HG02885 (cell line): ENCODE results near the gene UCK1.
A peak's percentile ranks its signal among the peaks of the same experiment; 100 is the strongest.
"Not testable (repeated sequence)": the region's sequence is repeated elsewhere in the genome, so short reads cannot be mapped to it uniquely, and the experiment has no call there.

Experiments
- ATAC-seq: cut with Tn5 transposase; IDR thresholded peaks from one replicate; pipeline ENCODE4 v1.9.1; 2021; ENCODE audit warnings: mild to moderate bottlenecking; ENCODE audit not compliant: unreplicated experiment, poor library complexity

The UCK1 gene

DNA sequence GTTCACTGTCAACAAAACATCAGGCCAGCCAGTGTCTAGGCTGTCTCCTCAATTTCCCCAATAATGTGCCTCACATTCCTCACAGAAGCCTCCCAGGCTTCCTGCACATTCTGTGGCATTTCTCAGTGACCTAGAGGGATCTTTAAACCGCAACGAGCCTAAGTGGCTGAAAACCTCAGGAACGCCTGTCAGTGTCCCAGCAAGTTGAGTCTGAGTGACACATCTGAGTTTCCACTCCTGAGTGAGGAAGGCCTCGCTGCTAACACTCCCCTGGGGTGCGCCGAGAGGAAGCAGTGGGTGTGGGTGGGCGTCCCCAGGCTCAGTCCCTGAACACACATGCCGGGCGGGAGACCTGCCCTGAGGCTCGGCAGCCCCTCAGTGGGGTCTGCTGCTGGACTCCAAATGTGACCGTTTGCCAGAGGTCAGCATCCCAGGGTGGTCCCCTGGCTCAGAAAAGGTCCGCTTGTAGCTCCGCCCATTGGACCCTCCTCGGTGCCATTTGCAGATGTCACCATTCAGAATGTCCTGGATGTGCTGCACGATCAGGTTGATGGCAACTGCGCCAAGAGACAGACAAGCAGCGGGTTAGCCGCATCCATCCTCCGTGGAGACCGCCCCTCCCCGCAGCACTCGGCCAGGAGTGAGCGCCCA, 6.3 kb downstream of the UCK1 start:
- ATAC-seq = no peak

DNA sequence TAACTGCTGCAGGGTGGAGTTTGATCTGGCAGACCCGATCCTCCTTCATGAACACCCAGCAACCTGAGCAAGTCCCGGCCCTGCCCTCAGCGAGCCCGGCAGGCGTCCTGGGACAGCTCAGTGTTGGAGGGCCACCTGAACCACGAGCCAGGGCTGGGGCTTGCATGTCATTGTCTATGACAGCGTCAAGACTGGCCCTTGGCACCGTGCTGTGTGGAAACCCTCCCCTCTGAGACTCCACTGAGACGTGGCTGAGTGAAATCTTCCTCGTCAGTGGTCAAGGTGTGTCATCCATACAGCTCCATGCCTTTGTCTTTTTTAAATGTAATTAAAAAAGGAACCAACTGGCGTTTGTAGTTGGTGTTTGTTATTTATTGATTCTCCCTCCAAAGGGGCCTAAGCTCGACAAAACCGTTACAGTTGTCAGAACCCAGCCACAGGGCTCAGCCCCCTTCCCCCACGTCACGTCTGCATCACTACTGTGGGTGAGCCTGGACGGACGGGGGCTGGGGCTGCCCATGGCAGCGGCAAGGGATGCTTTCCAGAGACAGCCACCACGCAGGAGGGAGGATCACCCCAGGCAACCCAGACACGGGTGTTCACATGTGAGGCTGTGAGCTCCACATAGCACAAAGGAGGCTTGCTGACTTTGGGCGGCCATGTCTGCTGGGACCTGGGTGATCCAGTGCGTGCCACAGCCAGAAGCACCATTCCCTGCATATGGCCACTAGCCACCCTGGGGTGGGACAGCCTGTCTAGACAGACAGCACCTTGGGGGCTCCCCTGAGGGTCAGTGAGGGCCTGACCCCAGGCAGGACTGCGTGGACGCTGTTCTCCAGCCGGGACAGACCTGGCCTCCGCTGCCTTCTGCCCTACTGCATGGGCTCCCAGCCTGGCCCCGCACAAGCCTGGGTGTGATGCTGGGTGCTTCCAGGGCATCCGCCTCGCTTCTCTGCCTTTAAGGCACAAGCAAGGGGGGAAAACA, 7.3 kb downstream of the UCK1 start:
- ATAC-seq = no peak

DNA sequence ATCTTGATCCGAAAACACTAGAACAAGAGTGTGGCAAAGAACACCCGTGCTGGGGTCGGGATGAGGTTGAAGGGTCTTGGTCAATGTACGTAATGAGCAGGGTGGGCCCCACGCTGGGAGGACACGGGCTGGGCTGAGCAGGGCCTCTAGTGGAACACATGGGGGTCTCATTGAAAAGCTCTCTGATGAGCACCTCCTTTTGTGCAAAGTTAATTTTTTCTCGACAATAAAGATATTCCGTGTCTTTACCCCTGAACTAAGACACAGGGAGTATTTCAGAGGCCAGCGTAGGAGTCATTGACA, 8.0 kb downstream of the UCK1 start:
- no peak for ATAC-seq

DNA sequence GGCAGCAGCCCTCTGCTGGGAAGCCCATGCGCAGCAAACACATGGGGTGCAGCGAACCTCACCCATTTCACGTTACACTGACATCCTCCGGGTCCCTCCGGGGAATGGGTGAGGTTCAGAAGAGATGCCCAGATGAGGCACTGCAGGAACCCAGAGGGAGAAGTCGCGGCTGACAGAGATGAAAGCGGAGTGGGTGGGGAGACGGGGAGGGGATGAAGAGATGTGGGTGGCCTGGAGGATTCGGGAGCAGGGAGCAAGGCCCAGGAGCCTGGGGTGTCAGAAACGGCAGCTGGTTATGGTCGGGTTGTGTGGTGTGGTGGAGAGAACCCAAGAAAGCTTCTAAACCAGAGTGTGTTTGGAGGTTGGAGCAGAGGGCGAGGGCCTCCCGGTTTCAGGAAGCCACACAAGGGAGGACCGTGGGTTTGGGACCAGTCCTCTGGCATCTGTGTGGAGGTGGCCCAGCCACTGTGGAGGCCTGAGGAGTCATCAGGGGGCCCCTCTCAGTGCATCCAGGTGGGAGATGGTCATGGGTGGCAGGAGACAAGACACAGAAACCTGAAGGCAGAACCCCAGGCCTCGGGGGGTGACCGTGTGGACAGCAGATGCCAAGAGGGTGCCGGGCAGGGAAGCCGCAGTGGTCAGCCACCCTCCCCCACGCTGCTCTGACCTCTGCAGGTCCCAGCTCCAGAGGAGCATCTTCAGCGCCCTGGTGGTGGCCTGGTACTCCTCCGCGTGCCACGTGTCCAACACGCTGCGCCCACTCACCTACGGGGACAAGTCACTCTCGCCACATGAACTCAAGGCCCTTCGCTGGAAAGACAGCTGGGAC, 8.6 kb downstream of the UCK1 start:
- no peak for ATAC-seq

DNA sequence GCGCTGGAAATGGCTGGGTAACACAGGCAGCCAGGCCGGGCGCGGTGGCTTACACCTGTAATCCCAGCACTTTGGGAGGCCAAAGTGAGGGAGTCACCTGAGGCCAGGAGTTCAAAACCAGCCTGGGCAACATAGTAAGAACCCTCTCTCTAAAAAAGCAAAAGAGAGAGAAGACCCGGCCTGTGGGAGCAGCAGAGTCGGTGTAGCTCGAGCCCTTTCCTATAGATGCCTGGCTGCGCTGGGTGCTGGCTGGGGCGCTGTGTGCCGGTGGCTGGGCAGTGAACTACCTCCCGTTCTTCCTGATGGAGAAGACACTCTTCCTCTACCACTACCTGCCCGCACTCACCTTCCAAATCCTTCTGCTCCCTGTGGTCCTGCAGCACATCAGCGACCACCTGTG, 9.2 kb downstream of the UCK1 start:
- no peak for ATAC-seq

DNA sequence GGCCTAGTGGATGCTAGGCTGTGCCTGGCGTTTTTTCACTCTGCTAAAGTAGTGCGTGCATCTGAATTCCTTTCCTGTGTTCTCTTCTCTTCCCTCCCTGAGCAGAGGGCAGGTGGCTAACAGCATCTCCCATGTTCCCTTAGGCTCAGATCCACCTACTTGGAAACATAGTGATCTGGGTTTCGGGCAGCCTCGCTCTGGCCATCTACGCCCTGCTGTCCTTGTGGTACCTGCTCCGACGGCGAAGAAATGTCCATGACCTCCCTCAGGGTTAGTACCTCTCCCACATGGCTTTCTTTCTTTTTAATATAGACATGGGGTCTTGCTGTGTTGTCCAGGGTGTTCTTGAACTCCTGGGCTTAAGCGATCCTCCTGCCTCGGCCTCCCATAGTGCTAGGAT, 9.9 kb downstream of the UCK1 start:
- ATAC-seq = no peak

DNA sequence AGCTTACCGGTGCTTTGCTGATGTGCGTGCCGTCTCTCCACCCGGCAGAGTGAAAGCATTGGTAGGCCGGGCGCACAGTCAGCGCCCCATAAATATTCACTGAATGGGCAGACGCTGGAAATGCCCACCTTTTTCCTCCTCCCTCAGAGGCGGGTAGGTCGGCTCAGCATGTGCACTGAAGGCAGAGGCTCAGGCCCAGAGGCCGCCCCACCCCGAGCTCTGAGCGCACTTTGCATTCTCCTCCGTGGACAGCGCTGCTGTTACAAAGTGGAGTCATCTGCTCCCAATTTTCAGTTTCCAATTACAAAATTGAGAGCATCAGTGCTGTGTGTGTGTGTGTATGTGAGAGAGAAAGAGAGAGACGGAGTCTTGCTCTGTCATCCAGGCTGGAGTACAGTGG, 10.6 kb downstream of the UCK1 start:
- no peak for ATAC-seq

DNA sequence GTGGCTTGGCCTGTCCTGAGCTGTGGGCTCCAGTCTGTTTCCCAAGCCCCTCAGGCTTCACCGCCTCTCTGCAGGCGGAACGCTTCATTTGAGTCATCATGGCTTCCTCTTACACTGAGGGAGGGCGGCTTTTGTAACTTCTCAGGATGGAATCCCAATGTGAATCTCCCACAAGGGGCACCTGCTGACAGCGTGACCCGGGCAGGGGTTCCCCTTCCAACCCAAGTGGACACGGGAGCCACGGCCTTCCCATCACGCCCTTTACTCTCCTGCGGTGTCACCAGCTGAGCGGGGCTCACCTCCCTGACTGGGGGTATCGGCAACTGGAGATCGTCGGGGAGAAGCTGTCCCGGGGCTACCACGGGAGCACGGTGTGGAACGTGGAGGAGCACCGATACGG, 12.5 kb downstream of the UCK1 start:
- ATAC-seq = no peak

DNA sequence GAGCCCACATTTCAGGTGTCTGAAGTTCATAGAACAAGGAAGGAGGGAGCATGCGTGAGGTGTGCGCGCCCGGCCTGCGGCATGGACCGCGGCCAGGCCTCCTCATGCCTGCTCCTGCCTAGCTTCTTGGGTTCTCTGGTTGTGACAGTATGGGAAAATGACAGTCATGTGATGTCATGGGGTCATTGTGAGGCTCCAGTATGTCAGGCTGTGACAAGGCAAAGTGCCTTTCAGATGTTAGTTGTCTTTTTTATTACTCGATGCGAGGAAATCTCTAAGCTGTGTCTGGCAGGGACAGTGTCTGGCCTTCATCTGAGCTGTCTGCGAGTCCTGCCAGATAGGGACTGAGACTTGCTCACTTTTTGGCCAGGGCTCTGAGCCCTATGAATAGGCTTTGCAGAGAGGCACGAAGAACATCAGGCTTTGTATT, 13.3 kb downstream of the UCK1 start:
- no peak for ATAC-seq

DNA sequence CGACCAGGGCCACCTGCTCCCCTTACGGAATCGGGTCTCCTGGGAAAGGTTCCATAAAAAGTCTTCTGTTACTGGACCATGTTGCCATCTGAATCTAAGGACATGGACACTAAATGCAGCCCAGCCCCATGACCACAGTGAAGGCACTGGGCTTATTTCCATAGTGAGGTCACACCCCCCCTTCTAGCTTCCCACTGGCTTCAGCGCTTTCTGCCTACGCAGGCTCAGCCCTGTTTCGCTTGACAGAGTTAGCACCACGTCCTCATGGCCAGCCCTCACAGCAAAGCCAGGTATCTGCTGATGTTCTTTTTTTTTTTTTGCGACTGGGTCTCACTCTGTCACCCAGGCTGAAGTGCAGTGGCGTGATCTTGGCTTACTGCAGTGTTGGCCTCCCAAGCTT, 14.1 kb downstream of the UCK1 start:
- ATAC-seq = no peak

DNA sequence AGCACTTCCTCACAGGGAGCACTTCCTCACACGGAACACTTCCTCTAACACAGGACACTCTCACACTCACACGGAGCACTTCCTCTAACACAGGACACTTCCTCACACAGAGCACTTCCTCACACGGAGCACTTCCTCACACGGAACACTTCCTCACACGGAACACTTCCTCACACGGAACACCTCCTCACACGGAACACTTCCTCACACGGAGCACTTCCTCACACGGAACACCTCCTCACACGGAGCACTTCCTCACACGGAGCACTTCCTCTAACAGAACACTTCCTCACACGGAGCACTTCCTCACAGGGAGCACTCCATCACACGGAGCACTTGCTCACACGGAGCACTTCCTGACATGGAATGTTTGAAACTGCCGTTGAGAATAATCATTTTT, 15.0 kb downstream of the UCK1 start:
- no peak for ATAC-seq

DNA sequence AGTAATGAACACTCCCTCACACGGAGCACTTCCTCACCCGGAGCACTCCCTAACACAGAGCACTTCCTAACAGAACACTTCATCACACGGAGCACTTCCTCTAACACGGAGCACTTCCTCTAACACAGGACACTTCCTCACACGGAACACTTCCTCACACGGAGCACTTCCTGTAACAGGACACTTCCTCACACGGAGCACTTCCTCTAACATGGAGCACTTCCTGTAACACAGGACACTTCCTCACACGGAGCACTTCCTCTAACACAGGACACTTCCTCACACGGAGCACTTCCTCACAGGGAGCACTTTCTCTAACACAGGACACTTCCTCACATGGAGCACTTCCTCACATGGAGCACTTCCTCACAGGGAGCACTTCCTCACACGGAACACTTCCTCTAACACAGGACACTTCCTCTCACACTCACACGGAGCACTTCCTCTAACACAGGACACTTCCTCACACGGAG, 15.5 kb downstream of the UCK1 start:
- ATAC-seq = not testable (repeated sequence)

DNA sequence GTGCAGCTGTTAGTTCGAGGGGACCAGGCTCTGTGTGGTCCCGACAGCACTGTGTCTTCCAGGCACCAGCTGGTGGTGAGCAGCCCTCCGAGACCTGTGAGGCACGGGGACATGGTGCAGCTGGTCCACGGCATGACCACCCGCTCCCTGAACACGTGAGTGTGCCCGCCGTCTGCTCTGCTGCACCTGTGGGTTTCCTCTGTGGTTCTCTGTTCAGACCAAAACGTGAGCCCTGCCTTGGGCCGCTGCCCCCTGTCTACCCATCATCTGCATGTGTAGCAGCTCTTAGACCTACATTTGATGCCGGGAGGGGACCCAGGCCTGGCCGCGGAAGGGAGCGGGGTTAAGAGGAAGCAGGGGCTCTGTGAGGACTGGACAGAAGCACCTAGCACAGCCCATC, 17.9 kb downstream of the UCK1 start:
- no peak for ATAC-seq

DNA sequence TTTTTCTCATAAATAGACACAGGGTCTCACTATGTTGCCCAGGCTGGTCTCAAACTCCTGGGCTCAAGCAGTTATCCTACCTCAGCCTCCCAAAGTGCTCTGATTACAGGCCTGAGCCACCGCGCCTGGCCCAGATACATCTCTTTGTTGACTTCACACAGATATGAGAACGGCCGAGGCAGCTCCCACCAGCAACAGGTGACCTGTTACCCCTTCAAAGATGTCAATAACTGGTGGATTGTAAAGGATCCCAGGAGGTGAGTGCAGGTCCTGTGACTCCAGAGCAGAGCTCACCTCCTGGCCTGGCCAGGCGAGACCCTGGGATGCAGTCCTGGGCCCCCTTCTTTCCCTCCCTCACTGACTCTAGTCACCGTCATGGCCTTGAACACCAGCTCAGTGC, 19.2 kb downstream of the UCK1 start:
- ATAC-seq = no peak

DNA sequence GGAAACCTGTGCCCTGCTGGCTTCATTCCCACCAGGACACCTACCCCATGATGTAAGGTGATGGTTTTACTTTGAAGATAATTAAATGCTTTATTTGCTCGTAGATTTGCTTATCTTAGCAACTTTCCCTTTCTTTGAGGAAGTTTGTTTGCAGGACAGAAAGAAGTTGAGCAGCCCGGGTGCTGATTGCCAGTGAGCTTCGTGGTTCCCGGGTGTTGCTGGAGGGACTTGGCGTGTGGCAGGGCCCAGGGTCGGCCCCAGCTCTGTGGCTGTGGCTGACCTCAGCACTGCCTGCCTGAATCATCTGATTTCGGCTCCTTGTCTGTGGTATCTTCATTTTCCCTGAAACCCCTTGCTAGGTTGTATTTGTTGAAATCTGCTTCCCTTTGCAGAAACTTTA, 19.6 kb downstream of the UCK1 start:
- no peak for ATAC-seq

DNA sequence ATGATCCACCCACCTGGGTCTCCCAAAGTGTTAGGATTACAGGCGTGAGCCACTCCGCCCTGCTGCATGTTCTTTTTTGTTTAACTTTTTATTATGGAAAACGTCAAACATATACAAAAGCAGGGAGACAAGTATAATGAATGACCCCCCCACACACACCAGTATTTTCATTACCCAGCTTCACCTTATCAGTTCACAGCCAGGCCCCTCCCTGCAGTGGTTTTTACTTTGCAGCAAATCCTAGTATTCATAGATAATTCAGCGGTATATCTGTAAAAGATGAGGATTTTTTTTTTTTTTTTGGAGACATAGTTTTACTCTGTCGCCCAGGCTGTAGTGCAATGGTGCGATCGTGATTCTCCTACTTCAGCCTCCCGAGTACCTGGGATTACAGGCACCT, 26.1 kb downstream of the UCK1 start:
- no peak for ATAC-seq

DNA sequence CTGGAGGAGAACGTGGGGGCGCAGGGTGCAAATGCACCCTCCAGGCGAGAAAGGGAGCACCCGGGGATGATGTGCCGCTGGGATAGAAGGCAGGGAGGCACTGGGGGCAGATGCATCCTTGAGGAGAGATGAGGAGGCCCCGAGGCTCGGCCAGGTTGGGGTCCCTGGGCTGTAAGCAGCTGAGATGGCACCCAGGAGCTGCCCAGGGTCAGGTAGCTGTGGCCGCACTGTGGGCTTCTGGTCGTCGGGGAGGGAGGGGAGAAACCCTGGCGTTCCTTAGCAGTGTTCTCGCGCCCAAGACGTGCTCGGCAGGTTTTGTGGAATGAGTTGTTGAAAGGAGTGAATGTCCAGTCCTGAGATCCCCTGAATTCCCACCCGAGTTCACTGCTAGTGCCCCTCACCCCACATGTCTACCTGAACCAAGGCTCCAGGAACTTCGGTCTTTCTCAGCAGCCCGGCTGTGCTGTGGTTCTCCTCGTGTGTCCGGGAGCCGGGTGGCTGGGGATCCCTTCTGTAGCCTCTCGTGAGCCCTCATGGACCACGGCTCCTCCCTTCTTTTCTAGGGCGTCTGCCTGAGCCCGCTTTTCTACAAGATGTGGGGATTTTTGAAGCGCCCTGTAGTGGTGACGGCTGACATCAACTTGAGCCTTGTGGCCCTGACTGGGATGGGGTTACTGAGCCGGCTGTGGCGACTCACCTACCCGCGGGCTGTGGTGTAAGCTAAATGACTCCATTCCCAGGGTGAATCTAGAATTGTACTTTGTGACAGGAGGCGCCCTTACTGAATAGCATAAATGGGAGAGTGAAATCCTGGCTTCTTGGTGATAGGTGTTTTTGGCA, 27.2 kb downstream of the UCK1 start:
- no peak for ATAC-seq

DNA sequence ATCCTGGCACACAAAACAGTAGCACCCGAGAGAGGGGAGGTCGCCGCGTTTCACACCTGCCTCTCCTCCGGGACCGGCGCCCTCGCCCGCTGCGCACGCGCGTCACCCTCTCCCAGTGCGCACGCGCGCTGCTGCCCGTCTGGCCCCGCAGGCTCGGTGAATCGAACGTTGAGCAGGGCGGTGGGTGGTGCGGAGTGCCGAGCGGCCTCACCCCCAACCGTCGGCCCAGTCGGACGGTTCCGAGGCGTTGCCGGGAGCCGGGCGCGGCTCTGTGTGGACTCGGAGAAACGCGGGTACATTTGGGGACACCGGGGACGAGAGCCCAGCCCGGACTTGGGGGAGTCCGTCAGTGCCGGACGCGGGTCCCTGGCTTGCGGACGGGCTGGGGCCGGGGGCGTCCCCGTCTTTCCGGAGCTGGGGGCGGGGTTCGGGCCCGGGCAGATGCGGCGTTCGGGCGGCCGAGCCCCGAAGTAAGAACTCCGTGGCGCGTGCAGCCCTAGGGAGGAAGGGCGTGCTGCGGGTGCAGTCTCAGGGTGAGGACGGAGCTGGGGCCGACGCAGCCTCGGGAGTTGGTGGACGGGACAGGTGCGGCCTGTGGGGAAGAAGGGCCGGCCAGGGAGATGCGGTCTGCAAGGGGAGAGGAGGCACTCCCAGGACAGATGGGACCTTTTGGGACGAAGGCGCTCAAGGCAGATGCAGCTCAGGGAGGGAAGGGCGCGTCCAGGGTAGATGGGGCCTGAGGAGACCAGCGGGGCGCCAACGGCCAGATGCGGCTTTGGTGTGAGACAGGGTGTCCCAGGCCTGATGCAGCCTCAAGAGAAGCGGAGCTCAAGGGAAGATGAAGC, 28.1 kb downstream of the UCK1 start, which contains the start of gene POMT1:
POMT1 (plus strand) TSS at position 138 of the 845 bp plus-strand sequence. CDS start 1,301 bp downstream, outside the sequence.
- peak; percentile 79 for ATAC-seq

DNA sequence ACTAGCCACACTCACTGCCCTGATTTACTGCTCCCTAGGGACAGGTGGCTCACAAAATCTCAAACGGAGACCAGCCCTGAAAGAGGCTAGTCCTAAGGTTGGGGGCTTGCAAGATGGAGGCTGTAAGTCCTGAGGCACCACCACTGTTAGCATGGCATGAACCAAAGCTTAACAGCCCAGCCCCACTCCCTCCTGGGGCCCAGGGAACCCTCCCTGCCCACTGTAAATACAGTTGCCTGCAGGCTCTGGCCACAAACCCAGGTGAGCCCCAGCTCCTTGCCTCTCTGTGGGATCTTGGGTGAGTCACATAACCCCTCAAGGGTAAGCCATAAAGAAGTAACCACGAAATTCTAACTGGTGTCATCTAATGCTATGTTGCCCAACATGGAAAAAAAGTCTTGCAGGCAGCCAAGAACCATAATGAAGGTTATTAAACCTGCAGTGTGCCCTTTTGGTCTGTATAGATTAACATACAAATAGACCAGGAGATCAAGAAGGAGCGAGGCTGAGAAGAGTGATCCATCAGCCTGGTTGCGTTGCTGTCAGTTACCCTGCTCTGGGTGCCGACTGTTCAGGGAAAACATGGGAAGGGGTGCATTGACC, 30.0 kb downstream of the UCK1 start:
- no peak for ATAC-seq
